ENCODE measurements around the gene FCER1A.
"Not testable (repeated sequence)": the region's sequence is repeated elsewhere in the genome, so short reads cannot be mapped to it uniquely, and the experiment has no call there.

Gene FCER1A

DNA sequence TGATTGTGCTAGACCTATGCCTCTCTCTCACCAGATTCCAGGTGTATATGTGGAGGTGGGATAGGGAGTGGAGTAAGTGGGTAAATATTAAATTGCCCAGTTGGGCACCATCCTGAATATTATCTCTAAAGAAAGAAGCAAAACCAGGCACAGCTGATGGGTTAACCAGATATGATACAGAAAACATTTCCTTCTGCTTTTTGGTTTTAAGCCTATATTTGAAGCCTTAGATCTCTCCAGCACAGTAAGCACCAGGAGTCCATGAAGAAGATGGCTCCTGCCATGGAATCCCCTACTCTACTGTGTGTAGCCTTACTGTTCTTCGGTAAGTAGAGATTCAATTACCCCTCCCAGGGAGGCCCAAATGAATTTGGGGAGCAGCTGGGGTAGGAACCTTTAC is at the start of gene FCER1A:
FCER1A (plus strand) TSS at position 242 of the 400 bp plus-strand sequence; CDS start at position 271, 29 bp downstream.
- DNase-seq, result no peak

DNA sequence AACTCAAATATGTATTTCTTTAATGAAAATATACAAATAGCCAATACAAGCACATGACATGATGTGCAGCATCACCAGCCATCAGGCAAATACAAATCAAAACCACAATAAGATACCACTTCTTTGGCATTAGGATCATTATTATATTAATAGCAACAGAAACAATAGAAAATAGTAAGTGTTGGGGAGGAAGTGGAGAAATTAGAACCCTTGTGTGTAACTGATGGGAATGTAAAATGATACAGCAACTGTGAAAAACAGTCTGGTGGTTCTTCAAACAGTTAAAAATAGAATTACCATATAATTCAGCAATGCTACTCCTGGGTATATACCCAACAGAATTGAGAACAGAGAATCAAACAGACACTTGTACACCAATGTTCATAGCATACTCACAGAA is 40.8 kb upstream of the FCER1A start:
- DNase-seq, result no peak

DNA sequence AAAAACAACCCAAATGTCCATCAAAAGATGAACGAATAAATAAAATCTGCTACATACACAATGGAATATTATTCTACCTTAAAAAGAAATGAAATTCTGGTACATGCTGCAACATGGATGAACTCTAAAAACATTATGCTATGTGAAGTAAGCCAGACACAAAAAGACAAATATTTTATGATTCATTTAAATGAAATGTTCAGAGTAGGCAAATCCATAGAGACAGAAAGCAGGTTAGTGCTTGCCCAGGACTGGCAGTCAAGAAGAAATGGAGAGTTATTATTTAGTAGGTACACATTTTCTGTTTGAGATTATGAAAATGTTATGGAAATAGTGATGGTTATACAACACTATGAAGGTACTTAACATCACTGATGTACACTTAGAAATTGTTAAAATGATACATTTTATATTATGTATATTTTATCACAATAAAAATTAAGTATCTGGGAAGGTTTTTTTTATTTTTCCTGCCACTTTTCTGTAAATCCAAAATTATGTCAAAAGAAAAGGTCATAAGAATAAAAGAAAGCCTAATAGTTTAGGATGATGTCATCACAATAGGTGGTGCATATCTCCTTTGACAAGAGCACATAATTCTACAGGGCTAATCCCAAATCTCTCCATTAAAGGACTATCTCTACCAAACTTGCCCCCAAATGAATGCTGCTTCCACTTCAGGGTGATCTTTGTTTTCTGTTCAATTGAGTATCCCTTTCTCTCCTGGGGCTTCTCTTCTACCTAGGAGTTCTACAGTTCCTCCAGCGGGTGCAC is 40.2 kb upstream of the FCER1A start:
- no peak for DNase-seq

DNA sequence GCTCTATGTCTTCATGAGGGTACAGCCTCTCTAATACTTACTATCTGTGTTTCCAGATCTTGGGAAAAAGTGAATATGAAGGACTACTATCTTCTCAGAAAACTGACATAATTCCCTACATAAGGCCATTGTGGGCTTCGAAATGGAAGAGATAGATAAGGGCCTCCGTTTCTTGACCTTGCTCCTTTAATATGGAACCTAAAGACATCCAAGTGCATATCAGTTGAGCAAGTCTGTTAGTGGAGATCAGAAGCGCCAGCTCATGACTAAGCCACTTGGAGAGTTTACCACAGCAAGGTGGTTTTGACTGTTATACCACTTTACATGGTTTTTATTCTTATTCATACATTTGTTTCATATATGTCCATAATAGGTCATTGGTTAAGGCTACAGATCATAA is 35.3 kb upstream of the FCER1A start:
- no peak for DNase-seq

DNA sequence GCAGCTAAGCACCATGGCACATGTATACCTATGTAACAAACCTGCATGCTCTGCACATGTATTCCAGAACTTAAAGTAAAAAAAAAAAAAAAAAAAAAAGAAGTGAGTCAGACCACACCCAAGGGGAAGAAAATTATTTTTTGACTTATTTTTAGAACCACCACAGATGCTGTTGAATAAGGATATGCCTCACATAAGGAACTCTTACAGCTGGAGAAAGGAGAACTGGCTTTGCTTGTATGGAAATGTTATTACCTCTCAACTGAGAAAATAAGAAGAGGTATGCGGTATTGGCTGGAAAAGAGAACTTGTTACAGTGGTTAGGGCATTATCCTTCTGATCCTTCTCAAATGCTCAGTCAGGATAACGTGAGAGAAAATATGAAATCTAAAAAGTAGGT is 27.5 kb upstream of the FCER1A start:
- no peak for DNase-seq

DNA sequence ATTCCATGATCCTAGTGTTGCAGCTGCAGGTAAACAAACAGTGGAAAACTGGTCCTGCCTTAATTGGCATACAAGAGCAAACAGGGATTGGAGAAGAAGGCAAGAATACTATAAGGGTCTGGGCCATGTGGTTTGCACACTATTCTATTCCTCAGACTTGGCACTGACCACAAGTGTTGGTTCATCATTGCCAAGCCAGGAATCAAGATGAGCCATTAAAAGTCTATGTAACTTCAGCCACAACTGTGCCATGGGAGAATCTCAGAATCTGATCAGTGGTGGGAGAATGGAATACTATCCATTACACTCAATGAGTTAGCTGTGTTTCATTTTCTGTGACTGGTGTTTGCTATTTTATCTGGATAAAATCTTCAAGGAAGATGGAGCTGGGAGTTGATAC is 26.2 kb upstream of the FCER1A start:
- DNase-seq, result no peak

DNA sequence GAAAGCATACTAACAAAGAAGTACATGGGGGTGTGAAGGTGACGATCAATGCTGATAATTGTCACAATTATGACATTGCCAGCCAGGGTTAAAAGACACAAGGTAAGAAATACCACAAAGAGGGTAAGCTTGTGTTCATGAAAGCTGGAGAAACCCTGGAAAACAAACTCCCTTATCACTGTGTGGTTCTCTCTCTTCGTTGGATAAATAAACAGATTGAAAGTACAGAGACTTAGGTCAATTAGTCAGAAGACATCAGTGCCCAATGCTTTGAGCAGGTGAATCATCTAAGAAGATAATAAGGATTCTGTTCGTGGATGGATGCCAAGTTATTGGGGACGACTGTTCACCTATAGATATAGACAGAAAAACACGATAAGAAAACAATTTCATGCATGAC is 22.4 kb upstream of the FCER1A start:
- no peak for DNase-seq

DNA sequence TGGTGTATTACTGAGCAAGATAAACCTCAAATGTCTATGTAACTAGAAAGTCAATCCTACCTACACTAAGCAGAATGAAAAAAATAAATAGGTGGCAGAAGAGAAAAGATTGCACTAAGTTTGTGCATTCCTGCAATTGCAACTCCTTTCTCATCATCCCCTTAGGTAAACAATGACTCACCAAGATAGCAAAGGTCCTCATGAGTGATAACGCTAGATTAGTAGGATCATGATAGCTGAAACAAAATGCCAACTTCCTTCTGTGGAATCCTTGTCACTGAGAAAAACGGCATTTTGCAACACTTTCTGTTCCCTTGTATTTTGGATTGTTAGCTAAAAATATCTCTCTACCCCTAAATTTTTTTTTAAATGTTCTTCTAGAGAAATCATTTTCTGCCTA is 20.0 kb upstream of the FCER1A start:
- DNase-seq, result no peak

DNA sequence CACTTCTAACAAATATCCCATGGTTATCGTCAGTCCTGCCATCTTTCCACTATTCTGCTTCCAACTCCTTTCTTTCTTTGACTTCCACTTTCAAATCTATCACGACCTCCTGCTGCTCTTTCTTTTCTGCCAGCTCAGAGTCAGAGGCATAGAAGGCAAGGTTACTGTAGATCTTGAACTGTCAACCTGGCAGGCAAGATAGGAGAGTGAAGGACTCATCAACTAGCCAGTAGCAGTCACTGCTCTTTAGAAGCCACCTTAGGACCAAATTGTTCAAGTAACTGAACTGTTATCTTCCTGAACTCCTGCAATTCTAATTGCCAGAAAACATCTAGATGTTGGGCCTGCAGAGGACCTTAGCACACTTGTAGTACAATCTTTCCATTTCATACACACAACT is 13.1 kb upstream of the FCER1A start:
- DNase-seq, result no peak

DNA sequence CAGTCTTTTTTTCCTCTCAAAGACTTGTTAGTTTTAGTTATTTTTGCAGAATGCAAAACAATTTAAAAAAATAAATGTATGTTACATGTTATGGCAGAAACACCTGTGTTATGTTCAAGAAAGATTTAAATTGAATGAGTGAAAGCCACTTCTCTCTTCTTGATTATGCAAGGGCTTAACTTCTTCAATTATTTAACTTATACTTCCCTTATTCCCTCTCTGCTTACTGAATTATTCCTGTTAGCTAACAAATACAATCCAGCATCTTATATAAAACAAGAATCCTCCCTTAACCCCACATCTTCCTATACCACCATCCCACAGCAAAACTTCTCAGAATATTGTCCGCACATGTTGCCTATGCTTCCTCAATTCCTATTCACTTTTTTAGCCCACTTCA is 10.7 kb upstream of the FCER1A start:
- no peak for DNase-seq

DNA sequence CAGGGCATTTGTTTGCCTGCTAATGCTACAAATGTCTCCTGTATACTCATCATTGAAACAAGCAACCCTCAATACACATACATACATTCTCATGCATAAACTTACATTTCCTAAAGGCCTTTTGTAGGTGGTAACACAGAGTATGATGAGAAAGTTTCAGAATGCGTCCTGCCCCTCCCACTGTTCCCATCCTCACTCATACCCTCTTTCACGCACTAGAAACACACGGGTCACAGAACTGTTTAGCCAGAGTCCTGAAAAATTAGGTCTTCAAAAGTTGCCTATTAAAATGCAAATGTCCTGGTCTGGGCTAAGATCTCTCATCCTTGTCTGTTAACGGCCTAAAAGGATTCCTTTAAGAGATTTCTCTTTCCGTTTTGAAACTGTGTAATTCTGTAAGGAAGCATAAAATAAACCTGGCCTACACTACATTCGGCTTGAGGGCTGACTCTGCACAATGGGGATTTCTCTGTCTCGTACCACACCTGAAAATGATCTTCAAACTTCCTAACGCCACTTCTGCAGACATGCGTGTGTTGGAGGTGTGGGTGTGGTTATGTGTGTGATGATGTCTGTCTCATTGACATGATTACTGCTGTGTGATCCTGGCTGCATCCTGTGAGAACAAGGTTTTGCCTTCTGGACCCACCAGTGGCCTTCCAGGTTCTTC is 5.3 kb upstream of the FCER1A start:
- no peak for DNase-seq

DNA sequence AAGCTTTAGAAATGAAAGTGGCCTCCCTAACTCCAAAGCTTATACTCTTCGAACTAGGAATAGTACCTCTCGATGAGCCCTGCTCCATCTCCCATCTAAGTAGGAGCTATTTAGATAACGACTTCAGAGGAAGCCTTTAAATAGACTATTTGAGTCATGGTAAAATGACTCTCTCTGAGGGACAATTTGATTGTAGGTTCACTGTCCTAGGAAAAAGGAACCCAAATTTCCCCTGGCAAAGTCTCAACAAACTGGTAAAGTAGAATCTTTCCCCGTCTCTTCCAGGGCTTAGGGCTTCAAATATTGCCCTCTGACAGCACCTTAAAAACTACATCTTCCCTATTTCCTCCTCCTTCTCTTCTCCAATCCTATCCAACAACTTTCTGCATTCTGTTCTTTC is 2.0 kb upstream of the FCER1A start:
- DNase-seq, result no peak

DNA sequence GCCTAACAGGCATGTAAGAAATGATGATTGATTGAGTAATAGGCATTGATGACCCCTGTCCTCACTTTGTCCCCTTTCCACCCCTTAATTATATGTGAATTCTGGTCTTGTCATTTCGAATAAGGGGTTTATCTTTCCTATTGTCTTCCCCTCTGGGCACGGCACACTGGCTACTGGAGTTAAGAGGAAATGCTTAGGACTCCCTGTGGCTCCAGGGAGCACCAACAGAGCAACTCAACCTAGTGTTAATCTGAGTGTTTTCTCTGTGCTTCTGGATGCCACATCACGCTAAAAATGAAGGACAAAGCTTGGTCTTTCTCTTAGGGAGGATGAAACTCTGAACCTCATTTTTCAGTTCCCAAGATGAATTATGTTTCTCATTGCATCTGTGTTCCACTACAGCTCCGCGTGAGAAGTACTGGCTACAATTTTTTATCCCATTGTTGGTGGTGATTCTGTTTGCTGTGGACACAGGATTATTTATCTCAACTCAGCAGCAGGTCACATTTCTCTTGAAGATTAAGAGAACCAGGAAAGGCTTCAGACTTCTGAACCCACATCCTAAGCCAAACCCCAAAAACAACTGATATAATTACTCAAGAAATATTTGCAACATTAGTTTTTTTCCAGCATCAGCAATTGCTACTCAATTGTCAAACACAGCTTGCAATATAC is 5.3 kb downstream of the FCER1A start:
- DNase-seq, result no peak

DNA sequence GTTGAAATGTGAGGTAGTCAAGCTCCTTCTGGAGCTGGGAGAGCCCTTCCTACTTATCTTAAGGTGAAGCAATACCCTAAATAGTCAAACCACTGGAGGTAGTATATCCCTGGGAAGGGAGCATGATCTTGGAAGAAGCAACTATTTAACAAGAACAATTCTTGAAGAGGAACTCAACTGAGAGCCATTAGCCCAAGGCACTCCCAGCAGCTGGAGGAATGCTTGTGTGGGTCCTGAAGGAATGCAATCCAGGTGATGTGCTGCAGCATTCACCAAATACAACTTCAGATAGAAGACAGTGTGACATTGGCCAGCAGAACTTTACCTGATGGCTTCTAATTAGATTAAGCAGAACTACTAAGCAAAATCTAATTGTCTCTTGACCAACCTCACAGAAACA is 9.5 kb downstream of the FCER1A start:
- no peak for DNase-seq

DNA sequence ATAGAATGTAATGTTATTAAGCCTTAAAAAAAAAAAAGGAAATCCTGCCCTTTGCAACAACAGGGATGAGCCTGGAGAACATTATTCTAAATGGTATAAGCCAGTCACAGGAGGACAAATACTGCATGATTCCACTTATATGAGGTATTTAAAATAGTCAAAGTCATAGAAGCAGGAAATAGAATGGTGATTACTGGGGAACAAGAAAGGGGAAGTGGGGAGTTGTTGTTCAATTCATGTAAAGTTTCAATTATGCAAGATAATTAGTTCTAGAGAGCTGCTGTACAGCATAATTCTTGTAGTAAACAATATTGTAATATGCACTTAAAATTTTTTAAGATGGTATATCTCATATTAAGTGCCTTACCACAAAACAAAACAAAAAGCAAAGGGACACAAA is 13.2 kb downstream of the FCER1A start:
- no peak for DNase-seq

DNA sequence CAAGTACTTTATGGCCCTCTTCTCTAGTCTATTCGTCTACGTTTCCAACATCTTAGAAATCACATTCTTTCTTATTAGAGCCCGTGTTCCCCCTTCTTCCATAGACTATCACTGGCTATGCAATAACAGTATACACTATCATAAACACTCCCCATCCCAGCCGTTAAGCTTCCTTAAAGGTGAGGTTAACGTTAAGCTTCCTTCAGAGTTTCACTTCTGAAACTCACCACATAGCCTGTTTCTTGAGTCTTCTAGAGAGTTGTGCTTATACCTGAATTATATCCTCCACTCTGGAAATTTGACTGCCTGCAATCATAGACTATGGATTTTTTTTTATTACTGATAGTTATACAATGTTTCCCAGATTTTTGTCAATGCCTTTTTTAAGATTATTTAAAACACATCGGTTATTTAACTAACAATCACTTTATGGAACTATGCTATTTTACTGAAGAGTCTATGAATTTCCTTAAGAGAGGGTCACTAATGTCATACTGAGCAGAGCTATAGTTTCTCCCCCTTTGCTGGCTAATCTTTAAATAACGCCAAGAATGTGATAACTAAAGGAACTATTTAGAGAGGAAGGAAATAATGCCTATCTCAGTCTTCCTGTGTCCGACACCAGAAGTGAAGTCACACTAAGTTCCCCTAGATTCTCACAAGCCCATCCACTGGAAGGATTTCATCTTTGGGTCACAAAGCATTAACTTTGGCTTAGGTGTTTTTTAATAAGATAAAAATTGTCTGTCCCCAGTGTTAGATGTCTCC is 16.8 kb downstream of the FCER1A start:
- DNase-seq, result no peak

DNA sequence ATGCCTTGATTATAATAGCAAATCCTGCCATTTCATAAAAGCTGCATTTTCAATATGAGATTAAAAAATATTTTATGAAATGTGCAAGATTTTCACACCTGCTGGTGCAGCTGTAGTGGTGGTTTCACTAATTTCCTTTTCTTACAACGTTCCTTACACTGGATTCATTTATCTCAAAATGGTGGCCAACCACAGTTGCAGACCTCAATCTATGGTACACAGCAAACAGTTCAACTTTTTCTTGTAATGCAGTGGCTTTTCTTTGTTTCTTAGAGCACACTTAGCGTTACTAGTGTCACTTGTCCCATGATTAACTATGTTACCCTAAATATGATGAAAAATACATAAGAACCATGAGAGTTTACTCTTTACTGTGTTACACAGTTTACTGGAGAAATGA is 32.7 kb downstream of the FCER1A start:
- no peak for DNase-seq

DNA sequence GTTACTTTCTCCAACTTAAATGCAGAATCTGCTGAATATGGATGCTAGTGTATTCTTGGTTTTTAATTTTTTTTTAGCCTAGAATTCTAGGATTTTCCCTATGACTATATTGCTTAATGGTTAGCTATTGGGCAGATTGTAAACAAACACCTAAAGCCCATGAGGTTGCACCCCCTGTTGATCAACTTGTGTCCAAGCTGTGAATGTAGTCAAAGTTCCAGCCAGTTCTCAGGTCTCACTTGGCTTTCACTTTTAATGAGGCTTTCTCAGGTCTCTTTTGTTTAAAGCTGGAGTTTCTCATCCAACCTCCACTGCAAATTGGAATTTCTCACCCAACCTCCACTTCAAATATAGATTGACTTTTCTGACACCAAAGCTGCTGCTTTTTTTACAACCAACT is 35.9 kb downstream of the FCER1A start:
- DNase-seq, result no peak

DNA sequence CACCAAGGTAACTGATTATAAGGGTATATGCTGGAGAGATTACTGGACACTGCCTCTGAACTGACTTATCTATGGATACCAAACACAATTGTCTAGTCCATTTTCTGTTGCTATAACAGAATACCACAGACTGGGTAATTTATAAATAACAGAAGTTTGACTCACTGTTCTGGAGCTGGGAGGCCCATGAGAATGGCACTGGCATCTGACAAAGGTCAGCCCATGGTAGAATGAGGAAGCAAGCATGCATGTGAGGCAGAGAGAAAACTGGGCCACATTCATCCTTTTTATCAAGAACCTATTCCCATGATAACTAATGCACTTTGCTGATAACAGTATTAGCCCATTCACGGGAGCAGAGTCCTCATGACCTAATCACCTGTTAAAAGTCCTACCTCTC is 37.4 kb downstream of the FCER1A start:
- DNase-seq, result no peak

DNA sequence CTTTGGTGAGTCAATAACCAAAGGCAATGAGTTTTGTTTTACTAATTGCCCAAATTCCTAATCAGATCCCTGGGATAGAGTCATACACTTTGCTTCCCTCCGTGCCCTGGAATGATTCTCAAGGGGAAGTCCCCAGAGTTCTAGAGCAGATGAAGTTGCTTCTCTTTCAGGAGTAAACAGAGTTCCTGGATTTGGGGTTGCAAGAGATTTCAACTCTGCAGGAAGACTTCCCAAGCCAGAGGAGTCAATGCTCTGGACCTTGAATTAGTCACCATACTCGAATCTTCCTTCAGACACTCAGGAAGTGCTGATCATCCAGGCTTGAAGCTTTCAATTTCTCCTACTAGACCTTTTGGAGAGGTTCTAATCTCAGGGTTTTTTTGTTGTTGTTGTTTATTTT is 39.6 kb downstream of the FCER1A start:
- DNase-seq, result no peak

DNA sequence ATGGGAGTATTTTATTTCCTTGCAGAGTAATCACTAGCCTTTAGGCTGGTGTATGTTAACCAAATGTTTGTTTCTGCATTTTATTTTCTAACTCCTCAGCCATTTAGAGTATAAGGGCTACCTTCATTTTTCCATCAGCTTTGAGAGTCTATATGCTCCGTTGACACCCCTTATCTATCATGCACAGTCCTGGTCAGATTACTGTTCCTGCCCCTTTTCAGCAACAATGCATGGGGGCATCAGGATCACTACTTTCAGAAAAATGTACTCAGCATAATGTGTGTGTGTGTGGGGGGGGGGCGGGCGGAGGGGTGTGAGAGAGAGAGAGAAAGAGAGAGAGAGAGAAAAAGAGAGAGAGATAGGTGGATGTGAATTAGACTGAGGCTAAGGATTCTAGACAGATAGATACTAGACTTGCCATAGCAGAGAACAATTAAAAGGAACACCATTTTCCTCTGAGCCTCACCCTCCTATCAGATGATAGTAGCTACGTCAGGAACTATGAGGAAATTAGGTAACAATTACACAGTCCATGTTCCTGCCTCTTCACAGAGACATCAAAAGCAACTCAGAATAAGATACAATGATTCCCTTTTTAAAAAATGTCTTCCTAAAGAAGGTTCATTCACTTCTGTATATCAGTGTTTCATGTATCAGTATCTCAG is 40.8 kb downstream of the FCER1A start:
- DNase-seq, result no peak

DNA sequence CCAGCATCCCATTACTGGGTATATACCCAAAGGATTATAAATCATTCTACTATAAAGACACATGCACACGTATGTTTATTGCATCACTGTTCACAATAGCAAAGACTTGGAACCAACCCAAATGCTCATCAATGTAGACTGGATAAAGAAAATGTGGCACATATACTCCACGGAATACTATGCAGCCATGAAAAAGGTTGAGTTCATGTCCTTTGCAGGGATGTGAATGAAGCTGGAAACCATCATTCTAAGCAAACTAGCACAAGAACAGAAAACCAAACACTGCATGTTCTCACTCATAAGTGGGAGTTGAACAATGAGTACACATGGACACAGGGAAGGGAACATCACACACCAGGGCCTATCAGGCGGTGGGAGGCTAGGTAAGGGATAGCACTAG is 47.2 kb downstream of the FCER1A start:
- DNase-seq, result not testable (repeated sequence)

DNA sequence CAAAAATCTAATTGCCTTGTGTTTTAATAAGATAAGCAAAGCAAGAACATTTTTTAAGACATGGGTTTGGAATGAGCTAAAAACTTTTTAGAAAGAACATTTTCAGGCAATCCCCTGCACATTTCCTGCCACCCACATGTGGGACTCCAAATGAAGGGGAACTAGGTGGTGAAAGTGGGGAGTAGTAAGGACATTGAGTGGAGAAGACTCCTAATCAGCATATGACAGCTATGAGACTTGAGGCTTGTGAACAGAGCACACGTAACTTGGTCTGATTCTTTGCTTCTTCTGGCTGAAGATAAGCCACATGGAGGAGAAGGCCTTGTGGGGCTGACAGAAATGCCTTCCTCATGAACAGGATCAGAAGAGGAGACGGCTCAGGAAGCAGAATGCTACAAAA is 50.3 kb downstream of the FCER1A start:
- no peak for DNase-seq
